Right ventricle myocardium inferior (tissue), 1 donor: Measurements from ENCODE around the gene SLFN12L. TPM values are rescaled to one million over a fixed set of nuclear protein-coding genes. Genes with fewer than 3 reads are reported as not detected.
A peak's percentile ranks its signal among the peaks of the same experiment; 100 is the strongest.

Experiments
- ATAC-seq: fragments of 200-7000 bp; cut with Tn5 transposase; one replicate; pipeline ENCODE4 v1.9.1; 2020; ENCODE audit warnings: mild to moderate bottlenecking, moderate library complexity
- DNase-seq: peaks from one replicate; pipeline ENCODE4 v3.0.0; 2021; ENCODE audit errors: missing footprints
- intact Hi-C: fragments of 100-400 bp; cut with DNase I; formaldehyde crosslinking; loops from one replicate; pipeline ENCODE4 v1.11.0; 2022
- total RNA-seq: library from RNA; stranded (reverse); fragmentation: NEBNext Ultra II Directional; extraction: Animal tissue kit (Norgen Biotek cat#: 25700); gene quantifications from one replicate; pipeline ENCODE4 v1.2.1, GENCODE V29; 2021
- donor health status: DM: no; HTN: yes; CAD: no; lungs with severe emphysema.

Gene SLFN12L
- total RNA-seq, 1 donor from 2014 or later, result 0.32 TPM

DNA sequence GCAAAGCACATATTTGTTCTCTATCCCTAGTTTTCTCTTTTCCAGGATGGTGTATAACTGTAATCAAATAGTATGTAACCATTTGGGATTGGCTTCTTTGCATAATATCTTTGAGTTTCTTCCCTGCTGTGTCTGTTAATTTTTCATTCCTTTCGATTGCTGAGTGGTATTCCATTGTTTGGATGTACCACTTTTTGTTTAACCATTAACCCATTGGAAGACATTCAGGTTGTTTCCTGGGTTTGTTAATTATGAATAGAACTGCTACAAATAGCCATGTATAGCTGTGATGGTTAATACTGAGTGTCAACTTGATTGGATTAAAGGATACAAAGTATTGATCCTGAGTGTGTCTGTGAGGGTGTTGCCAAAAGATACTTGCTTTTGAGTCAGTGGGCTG, 84.3 kb downstream of the SLFN12L start:
- DNase-seq (no peak), ATAC-seq (no peak)
- intact Hi-C loops, result no loop called here

DNA sequence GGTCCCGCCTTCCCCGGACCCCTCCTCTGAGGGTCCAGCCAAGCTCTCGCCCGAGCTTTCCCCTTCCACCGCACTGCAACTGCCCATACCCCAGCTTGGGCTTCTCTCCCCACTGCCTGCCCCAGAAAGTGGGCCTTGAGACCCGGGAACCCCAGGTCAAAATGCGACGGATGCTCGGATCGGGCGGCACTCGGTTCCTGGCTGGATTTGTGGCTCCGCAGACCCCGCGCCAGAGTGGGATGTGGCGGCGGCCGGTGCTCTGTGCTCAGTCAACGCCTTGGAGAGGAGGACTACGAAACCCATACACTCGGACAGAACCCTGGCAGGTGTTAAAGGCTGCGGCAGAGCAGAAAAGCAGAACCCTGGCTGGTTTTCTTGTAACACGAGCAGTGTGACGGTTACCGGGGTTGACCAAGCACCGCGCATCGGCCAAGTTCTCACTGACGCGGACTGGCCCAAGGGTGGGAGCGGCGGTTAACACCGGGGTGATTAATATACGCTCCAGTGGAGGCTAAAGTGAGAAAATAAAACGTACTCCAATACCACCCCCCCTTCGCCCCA, 88.0 kb downstream of the SLFN12L start:
- ATAC-seq (peak; percentile 54), DNase-seq (peak; percentile 70)
- intact Hi-C loops, result no loop called here

DNA sequence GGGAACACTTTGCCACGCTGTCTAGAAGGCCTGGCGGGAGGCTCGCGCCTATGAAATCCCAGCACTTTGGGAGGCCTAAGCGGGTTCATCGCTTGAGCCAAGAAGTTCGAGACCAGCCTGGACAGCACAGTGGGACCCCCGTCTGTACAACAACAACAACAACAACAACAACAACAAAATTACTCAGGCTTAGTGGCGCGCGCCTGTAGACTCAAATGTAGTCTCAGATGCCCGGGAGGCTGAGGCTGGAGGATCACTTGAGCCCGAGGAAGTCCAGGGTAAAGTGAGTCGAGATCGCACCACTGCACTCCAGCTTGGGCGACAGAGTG, 88.6 kb downstream of the SLFN12L start:
- ATAC-seq, result no peak
- intact Hi-C loops, result no loop called here
- no peak for DNase-seq

DNA sequence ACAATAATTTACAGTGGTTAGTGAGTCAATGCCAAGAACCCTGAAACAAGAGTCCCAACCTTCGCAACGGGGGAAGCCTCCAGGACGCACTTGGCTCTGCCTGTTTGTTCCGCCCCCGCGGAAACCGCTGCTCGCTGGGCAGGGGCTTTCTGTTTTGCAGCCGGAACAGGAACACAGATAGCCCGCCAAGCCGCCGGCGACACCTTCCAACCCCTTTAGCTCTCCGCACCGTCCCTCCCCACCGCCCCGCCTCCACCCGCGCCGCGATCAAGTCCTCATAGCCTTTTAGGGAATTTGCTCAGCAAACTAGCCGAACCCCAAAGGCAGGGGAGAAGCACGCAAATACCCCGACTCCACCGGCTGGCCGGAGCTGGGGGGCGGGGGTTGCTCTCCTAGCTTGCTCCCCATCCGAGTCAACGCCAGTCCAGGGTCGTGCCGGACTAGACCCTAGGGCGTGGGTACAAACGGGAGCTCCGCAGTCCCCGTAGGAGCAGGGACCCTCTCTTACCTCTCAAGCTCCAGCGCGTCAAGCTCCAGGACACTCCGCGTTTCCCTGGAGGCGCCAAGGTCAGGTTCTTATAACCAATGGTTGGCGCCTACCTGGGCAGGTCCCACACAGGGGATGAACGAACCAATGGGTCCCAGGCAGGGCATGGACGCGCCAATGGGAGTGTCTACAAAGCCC, 89.1 kb downstream of the SLFN12L start, which contains the start of gene SLFN13:
Gene SLFN13 (minus strand): TSS at position 553 of the 685 bp plus-strand sequence. CDS start 3,086 bp downstream, outside the sequence.
- DNase-seq (peak; percentile 92), ATAC-seq (peak; percentile 87)
- intact Hi-C loops, result no loop called here

DNA sequence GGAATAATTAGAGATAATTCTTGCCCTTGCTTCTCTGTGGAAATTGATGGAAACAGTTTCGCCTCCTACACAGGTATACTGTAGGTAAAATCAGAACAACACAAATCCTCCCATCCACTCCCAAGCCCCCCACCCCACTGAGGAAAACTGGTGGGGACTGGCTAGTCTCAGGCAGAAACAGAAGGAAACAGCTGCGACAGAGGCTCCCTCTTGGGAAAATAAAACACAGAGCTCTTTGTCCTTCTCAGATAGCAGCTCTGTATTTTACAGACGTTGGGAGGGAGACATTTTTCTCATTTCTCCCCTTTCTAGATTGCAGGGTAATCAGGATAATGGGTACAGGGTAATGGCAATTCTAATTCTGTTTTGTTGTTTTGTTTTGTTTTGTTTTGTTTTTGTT, 90.0 kb downstream of the SLFN12L start:
- DNase-seq (no peak), ATAC-seq (peak; percentile 48)
- intact Hi-C loops, result no loop called here

DNA sequence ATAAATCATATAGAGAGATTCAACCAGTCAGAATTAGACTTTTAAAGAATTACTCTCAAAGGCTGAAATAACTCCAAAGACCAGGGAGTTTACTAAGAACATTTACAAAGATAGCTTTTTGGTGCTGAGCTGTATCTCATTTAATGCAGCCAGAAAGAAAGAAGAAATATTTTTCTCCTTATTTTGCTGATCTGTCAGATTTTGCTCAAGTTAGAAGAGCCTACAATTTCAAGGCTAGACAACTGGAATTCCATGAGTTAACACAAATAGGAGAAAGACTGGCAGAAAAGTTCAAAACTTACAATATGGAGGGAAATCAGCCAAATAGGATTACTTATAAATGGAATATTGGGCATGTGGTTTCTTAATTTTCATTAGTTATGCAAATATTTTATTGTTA, 99.0 kb downstream of the SLFN12L start:
- ATAC-seq (no peak), DNase-seq (no peak)
- intact Hi-C loops, result no loop called here

DNA sequence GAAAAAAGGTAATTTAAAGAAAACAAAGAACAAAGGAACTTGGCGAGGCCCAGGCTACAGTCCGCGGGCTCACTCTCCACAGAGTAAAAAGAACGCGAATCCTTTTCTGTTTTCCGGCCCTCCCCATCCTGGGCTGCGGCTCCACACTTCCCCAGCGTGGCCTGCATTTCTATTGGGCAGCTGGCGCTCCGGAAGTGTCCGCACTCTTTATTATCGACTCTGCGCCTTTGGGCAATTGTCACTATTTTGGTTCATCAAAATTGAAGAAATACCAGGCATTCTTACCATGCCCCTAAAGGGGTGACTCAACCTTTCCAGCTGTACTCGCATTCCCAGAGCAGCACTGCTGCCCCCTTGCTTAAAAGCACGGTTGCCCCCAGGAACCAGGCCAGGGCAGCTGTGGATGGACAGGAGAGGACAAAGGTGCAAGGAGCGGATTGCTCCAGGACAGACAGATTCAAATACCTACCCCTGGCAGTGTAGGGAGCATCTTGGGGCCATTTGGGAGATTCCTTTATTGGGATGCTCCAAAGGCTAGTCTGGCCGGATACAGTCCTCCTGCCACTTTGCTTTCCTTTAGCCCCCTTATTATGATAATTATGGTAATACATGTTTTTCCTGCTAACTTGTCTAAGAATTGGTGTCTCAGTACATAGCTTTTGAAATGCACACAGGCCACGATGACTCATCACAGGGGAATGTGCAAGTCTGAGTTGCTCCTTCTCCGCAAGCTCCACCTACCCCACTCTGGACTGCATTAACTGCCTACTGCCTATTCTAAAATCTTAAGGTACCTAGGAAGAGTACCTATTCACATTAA, 104.2 kb downstream of the SLFN12L start:
- DNase-seq (peak; percentile 76), ATAC-seq (peak; percentile 93)
- intact Hi-C loops, result loop anchor here (2.0 to 5.0 kb wide), 3 partner anchors 54 to 121 kb away; partner anchors contain the start of gene SLFN11

DNA sequence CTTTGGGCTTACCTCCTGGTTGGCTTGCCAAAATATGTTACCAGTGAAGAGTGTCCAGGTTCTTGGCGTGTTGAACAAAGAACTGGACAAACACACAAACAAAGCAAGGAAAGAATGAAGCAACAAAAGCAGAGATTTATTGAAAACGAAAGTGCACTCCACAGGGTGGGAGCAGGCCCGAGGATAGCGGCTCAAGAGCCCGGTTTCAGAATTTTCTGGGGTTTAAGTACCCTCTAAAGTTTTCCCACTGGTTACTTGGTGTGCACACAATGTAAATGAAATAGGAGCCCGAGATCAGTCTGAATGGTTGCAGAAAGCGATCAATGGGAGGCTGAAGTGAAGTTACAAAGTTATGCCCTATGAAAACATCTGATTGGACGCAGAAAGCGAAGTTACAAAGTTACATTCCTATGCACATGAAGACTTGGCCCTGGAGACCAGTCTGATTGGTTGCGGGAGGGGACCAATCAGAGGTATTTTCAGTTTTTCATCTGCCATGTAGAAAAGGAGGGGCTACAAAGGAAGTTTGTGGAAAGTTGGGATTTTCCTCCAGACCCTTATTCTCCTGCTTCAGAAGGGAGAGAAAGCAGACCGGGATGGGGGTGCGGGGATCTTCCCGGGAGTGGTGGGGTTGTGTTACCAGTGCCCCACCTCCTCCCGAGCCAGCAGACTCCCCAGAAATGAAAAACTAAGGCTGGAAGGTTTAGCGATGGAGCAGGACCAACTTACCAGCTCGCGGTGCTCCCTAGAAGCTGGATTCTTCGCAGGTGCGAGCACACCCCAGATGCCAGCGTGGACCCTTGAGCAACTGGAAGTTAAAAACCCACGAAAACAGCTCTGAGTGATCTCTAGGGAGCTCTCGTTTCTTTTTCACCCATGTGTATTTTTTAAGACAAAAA, 105.1 kb downstream of the SLFN12L start, which contains the start of gene SLFN12:
Gene SLFN12 (minus strand): TSS at position 325 of the 899 bp plus-strand sequence. CDS start 9,472 bp downstream, outside the sequence.
- intact Hi-C loops, result loop anchor here (2.0 to 5.0 kb wide), 3 partner anchors 55 to 120 kb away; partner anchors contain the start of gene SLFN11
- no peak for DNase-seq

DNA sequence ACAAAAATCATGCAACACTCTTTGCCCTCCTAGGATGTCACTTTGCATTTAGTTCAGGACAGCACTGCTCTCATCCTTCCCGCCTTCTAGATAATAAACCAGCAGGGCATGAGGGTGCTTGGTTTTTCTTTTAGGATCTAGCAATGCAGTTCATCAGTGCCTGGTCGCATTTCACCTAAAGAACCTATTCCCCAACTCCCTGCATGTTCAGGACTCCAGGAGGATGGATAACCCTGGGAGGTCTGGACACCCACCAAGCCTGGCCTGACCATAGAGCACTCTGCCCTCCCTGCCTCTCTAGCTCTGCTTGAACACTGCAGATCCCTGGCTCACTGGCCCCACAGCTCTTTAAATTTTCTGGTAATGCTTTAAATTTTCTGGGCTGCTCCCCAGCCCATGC, 107.8 kb downstream of the SLFN12L start:
- ATAC-seq (no peak), DNase-seq (no peak)
- intact Hi-C loops, result loop anchor here (5.0 kb wide), 2 partner anchors 58 to 117 kb away; no protein-coding TSS in a partner anchor

More for the DNA sequence above, 105.1 kb downstream of the SLFN12L start, which contains the start of gene SLFN12:
- ATAC-seq, result peak; percentile 90

DNA sequence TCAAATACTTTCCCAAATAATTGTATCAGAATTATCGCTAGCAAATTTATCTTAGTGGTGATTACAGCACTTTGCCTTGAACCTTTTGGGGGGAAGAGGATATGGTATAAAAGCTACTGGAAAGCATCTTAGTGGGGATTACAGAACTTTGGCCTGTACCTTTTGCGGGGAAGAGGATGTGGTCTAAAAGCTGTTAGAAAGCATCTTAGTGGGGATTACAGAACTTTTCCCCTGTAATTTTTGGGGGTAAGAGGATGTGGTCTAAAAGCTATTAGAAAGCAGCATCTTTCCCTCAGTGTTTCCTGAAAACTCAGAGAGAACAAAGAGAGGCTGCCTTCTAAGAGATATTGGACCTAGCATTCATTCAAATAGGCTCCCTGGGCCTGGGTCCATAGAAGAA, 109.2 kb downstream of the SLFN12L start:
- ATAC-seq (no peak), DNase-seq (no peak)
- intact Hi-C loops, result no loop called here

DNA sequence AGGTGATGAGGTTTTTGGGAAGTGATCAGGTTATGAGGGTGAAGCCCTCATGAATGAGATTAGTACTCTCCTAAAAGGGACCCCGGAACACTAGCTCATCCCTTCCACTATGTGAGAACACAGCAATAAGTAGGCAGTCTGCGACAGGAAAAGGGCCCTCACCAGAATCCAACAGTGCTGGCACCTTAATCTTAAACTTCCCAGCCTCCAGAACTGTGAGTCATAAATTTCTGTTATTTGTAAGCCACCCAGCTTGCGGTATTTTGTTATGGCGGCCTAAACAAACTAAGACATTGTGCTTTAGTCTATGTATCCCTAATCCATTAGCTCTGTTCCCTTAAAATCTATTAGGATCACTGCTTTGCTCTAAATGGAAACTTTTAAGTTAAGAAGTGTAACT, 113.7 kb downstream of the SLFN12L start:
- DNase-seq (no peak), ATAC-seq (no peak)
- intact Hi-C loops, result no loop called here

Other genes starting within 250 kb of the SLFN12L start
- gene SLFN11, start 164.1 kb downstream of the SLFN12L start, total RNA-seq, result 18.1 TPM
- 3.0 TPM for gene SLFN12, start 105.2 kb downstream of the SLFN12L start, total RNA-seq
- 6.7 TPM for gene SLFN13, start 88.9 kb downstream of the SLFN12L start, total RNA-seq
- not detected for gene SLFN14, start 23.1 kb upstream of the SLFN12L start, total RNA-seq
- 7.0 TPM for gene PEX12, start 40.9 kb upstream of the SLFN12L start, total RNA-seq
- 117 TPM for gene AP2B1, start 49.6 kb upstream of the SLFN12L start, total RNA-seq
- gene RASL10B, start 194.0 kb upstream of the SLFN12L start, total RNA-seq, result 18.9 TPM
- 0.27 TPM for gene GAS2L2, start 215.6 kb upstream of the SLFN12L start, total RNA-seq
- not detected for gene C17orf50, start 223.2 kb upstream of the SLFN12L start, total RNA-seq